Right lobe of liver (tissue), 4 donors: ENCODE results near the gene PFN3.

ENCODE experiments used
- POLR2A ChIP-seq: fragments of 450-650 bp; IDR thresholded peaks from one replicate; pipeline ENCODE4 v1.6.1; 2017; ENCODE audit warnings: antibody characterized with exemption, mild to moderate bottlenecking
- TF ChIP-seq, protein P1 (sequence below), 4 donors: fragments of 200-600 bp in 3 of 4; fragments of 450-650 bp in 1 of 4; IDR thresholded peaks; one replicate each; pipeline versions ENCODE4 v1.5.1 to v1.8.0; 2016 to 2022; ENCODE audit warnings: antibody characterized with exemption in 4 of 4, mild to moderate bottlenecking in 2 of 4
- donor health status: DM: no; HTN: no; CAD: no.
- donor health status: DM: no; HTN: no; CAD: no.
- donor health status: DM: no; HTN: yes; CAD: no.

DNA sequence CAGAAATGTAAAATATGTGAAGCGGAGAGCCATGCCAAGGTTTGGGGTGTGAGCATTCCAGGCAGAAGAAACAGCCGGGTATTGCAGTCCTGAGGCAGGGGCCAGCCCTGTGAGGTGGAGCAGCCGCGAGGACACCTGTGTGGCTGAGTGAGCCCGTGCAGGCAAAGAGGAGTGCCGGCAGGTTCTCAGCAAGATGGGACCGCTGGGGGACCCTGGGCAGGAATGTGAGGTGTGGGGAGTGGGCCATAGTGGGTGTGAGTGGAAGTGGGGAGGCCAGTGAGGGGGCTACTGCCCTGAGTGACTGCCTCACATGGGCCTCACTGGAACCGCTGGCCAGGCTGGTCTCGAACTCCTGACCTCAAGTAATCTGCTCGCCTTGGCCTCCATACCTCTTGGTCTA is 38.0 kb upstream of the PFN3 start:
- TF ChIP-seq POLR2A = no peak
- TF ChIP-seq, protein P1, sequence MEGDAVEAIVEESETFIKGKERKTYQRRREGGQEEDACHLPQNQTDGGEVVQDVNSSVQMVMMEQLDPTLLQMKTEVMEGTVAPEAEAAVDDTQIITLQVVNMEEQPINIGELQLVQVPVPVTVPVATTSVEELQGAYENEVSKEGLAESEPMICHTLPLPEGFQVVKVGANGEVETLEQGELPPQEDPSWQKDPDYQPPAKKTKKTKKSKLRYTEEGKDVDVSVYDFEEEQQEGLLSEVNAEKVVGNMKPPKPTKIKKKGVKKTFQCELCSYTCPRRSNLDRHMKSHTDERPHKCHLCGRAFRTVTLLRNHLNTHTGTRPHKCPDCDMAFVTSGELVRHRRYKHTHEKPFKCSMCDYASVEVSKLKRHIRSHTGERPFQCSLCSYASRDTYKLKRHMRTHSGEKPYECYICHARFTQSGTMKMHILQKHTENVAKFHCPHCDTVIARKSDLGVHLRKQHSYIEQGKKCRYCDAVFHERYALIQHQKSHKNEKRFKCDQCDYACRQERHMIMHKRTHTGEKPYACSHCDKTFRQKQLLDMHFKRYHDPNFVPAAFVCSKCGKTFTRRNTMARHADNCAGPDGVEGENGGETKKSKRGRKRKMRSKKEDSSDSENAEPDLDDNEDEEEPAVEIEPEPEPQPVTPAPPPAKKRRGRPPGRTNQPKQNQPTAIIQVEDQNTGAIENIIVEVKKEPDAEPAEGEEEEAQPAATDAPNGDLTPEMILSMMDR (IDR thresholded peaks at IDR 0.05) = no peak
